GM19043 (cell line): ENCODE data around the gene PCNX3.

Experiments used
- ATAC-seq: cut with Tn5 transposase; IDR thresholded peaks from one replicate; pipeline ENCODE4 v1.9.1; 2021; ENCODE audit warnings: low read depth; ENCODE audit not compliant: unreplicated experiment

Gene PCNX3

DNA sequence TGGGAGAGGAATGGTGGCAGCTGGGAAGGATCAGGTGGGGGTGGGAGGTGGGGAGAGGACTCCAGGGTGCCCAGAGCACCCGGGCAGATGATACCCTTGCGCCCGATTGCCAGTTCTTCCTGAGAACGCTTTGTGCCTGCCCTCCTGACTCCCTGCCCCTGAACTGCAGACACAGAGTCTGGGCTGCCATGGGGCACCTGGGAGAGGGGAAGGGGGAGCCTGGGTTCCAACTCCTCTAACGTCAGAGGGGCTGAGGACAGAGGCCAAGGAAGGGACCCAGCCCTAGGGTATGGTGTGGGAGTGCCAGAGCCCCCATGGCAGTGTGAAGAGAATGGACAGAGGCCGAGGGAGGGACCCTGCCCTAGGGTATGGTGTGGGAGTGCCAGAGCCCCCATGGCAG lies 19.1 kb upstream of the PCNX3 start:
- no peak for ATAC-seq

DNA sequence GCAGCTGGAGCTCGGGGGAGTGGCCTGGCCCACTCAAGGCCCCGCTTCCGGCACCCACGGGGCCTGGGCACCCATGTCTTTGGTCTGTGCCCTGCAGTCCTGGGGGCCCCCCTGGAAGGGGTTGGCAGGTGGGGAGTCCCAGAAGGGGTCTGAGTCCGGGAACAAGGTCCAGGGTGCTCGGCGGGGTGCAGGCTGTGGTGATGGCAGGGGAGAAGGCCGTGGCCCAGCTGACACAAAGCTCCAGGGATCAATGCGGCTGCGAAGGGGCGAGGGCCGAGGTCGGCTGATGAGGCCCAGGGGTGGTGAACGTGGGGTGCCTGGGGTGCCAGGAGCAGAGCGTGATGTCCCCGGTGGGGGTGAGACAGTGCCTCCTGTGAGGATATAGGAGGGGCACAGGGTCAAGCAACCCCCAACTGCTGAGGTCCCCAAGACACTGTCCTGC lies 17.3 kb upstream of the PCNX3 start:
- ATAC-seq: no peak

DNA sequence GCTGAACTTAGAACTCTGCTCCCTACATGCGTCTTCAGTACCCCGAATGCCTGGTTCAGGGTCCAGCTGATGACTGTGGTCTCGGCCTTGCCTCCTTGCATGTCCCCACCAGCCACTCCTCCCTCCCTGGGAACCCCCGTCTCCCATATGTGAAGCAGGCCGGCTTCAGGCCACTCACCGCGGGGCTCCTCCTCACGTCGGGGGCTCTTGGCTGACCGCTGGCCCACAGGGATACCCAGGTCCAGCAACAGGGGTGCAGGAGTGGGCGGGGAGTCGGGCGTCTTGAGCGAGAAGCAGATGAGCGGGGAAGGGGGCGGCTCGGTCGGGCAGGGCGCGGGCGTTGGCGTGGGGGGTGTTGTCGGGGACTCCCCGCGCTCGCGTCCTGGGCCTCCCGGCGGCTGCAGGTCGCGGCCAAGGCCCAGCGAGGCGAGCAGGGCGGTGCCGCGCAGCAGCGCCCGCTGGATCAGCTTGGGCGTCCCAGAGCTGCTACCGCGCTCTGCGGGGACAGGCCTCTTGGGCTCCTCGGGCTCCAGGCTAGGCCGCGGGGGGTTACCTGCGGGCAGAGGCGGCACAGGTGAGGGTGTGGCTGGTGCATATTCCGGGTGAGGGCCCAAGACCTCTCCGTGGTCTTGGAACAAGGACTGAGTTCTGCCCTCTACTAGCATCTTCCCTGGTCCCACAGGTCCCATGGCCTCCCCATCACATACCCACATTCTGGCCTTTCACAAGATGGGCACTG lies 16.2 kb upstream of the PCNX3 start:
- no peak for ATAC-seq

DNA sequence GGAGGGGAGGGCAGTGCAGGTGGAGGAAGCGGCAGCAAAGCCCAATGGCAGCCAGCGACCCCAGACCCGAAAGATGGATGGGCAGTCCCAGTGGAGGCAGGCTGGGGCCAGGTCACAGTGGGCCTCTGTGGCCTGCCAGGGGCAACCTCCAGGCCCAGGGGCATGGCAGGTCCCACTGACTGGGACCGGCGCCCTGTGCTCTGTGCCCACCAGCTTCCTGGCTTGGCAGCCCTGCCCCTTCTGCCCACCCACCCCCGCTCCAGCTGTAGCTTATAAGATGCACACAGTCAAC lies 15.7 kb upstream of the PCNX3 start:
- no peak for ATAC-seq

DNA sequence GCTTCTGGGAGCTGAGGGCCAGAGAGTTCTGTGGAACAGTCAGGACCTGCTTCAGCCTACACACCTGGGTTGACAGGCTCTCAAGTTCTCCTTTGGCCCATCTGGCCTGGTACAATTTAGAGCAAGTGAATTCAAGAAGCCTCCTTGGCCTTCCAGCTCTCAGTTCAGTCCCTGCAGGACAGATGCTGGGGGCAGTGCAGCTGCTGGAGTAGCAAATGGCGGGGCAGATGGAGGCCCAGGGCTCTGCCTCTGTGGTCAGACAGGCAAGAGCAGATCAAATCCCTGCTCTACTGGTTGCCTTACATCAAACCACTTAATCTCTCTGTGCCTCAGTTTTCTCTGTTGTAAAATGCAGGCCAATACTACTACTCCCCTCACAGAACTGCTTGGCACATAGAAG lies 11.3 kb upstream of the PCNX3 start:
- no peak for ATAC-seq

DNA sequence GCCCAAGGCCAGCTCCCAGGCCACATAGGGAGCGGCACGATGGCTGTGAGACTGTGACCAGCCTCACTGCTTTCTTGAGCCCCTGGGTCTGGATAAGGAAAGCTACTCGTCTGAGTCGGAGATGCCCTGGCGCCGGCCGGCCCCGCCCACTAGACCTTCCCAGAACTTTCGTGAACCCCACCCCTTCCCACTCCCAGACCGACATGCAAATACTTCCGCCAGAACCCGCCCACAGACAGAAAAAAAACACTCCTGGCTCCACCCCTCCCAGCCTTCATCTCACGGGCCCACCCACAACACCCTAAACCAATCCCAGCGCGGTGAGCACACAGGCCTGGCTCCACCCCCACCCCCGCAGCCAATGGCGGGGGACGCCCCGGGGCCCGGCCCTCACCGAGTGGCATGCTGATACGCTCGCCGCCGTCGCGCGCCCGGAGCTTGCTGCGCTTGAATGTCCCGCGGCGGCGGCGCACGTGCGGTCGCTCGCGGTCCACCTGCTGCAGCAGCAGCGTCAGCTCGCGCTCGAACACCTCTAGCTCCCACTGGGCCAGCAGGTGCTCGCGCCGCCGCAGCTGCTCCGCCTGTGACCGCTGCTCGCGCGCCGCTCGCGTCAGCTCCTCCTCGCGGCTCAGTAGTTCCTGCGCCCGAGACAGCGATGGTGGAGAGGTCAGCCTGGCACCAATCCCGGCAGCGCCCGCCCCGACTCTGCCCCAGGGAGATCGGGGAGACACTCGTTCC lies 8.5 kb upstream of the PCNX3 start:
- no peak for ATAC-seq

DNA sequence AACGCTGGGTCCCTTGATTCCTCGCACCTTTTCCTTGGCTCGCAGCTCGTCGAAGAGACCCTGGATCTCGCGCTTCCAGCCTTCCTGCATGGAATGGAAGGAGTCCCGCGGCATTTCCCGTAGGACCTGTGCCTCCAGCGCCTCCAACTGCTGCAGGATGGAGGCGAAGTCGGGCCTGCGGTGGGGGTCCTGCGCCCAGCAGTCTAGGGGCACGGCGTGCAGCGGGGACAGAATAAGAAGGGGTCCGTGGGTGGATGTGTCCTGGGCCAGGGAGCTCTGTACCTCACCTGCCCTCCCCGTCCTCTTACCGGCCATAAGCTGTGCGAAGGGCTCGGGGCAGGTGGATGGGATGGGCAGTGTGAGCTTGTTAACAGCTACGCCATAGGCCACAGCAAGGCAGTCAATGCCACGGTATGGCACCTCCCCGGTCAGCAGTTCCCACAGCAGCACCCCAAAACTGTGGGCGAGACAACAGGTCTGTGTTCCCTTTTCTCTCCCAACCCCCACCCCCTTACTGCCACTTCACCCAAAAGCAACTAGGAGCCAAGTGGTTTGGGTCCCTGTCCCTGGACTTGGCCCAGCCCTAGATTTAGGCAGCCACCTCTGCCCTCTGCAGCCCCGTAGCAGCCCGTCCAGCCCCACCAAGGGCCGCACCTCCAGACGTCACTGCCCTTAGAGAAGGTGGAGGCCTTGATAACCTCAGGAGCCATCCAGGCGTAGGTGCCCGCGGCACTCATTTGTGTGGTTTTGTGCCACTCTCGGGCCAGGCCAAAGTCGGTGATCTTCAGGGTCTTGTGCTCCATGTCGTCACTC lies 7.8 kb upstream of the PCNX3 start:
- ATAC-seq: no peak

DNA sequence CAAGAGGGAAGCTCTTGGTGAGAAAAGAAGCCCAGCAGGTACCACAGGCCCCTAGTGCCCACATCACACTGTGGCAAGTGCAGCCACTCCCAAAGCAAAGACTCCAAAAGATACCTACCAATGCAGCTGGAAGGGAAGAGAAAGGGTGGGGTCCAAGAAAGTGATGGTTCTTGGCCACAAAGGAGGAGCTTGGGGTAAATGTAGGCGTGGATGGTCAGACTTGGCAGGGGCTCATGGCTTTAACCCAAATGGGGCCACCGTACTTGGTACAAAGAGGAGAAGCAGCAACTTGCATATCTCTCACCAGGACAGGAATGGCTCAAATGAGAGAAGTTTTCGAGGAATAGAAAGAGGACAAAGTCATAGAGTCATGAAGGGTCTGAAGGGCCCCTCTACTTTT lies 6.3 kb upstream of the PCNX3 start:
- no peak for ATAC-seq

DNA sequence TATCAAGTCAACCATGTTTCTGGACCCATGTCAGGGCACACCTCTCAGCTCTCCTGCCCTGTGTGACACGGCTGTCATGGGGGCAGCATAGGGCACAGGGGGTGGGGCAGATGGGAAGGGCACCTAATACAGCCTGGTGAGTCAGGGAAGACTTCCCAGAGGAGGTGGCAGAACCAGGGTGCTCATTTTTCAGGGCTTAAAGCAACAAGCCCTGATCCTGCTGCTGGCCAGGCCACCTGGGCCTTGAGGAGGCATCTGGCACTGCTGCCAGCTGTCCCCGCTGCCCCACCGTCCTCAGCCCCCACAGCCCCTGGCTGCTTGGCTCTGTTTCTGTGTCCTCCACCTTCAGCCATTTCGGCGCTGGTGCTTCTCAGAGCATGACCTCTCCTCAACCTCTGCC lies 5.9 kb upstream of the PCNX3 start:
- ATAC-seq: no peak

DNA sequence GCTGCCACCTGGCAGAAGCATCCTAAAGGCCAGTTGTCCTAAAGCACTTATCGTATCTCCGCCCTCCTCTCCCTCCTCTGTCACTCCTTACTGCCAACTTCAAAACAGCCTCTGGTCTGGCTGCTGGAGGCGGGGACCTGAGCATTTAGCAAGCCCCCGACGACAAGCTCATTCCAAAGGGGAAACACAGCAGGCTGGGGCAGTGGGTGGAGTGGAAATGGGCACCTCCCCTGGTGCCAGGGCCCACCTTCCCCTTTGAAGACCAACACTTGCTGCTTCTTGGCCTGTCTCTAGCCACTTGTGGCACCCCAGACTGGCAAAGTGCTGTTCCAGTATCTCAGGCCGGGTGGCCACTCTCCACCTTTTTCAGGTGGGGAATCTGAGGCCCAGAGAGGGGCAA lies 5.2 kb upstream of the PCNX3 start:
- no peak for ATAC-seq

DNA sequence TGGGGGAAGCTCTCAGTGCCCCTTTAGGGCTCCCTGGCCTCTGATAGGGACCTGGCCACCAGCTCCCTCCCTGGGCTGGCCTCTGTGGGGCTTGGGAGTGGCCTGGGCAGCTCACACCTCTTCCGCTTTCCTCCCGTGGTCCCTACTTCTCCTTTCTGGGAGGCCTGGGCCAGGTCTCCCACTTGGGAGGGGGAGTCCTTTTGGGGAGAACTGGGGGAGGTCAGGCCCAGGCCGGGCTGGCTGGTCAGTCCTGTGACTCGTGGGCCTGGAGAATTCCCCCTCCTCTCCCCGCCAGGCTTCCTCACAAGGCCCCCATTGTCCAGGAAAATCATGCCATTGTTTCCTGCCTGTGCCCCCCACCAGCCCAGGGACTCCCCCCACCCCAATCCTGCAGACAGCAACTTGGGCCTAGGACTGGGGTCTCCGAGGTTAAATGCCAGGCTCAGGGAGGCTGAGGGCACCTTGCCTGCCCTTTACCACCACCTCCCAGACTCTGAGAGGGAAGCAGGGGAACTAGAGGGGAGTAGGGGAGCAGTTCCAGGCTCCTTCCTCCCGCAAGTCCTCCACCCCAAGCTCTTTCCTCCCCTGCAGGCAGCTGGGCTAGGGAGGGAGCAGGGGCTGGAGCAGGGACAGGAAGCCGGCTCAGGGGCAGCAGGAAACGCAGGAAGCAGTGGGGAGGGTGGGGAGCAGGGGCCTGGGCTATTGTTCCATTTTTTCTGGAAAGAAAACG lies 4.4 kb upstream of the PCNX3 start:
- no peak for ATAC-seq

DNA sequence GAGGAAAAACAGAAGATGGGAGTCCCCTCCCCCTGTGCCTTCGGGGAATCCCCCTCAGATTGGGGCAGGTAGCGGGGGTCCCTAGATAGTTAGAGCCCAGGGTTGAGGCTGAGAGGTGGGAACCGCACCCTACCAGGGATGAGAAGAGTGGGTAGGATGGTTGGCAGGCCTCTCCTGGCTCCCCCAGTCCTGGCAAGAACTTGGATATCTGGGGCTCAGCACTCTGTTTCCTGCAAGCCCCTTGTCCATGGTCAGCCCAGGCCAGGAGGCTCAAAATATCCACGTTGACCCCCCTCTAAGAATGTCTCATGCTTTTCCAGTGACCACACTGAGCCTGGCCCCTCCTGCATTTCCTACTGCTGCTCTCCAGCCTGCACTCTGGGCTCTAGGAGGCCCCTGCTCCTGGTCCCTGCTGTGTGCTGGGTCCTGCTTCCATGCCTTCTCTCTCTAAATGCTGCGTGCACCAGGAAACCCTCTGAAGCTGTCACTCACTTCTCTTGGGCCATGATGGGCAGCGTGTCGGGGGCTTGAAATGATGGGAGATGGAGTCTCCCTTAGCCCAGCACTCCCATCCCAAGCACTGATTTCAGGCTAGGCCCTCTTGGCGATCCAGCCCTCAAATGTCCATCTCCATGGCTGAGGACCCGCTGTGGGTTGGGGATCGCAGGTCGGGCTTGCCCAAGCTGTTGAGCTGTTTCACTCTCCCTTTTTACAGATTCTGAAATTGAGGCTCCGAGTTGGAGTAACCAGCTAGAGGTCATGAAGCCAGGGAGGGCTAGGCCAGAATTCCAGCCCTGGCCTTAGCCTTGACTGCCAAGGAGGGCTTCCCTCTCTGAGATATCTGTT lies 3.6 kb upstream of the PCNX3 start:
- no peak for ATAC-seq

DNA sequence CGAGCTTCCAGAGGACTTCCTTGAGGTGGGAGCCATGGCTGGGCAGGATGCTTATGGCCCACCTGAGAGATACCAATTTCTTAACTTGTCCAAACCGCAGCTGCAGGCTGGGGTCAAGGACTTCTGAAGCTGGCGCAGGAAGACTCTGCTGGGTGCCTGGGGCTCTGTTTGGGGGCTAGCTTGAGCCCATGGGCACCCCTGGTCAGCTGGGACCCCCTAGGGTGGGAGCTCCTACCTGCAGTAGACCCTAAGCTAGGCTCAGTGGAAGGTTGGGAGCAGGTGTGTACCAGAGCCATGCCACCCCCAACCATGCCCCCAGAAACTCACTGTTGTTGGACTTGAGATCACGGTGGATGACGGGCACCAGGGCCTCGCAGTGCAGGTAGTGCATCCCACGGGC lies 2.9 kb upstream of the PCNX3 start:
- no peak for ATAC-seq

DNA sequence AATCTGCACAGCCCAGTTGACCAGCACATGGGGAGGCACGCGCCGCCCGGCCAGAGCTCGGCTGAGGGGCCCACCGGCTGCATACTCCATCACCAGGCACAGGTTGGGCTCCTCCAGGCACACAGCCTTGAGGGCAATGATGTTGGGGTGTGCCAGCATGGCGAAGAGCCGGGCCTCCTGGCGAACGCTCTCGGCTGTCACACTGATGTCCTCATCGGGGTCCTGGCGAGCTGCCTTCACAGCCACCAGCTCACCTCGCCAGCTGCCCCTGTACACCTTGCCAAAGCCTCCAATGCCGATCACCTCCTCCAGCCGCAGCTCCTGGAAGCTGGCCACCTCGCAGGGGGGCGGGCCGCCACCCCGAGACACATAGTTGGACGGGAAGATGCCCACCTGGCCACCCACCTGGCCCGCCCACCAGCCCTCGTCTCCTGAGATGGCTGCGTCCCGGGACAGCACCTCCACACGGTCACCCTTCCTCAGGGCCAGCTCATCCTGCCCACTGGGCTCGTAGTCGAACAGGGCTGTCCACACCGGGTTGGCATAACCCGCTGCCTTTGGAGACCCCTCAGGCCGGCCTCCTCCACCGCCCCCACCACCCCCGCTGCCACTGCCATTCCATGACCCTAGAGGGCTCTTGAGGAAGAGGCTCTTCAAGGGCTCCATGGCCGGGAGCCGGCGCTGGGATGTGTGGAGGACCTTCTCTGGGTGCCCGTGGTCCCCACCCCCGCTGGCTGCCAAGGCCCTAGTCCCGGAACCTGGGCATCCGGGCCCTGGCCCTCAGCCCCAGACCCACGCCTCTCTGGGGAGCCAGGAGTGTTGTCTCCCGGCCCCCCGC lies 2.3 kb upstream of the PCNX3 start:
- ATAC-seq: no peak

DNA sequence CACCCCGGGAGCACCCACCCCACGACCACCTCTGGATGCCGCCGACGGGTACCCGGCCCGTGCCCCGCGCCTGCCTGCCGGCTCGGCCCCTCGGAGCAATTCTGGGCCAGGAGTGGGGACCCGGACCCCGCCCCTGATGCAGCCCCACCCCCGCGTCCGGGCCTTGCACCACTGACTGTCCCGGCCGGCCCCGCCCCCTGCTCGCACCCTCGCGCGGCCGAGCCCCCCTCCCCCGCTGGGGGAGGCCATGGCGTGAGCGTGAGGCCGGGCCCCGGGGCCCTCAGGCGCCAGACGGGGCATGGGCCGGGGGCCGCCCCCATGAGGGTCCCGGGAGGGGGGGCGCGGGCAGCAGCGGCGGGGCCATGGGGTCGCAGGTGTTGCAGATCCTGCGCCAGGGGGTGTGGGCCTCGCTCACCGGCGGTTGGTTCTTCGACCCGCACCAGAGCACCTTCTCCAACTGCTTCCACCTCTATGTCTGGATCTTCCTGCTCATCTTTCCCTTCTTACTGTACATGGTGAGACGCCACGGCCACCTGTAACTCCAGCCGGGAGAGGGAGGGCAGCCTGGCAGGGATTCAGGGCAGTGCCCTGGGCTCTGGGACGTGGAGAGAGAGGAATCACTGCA lies 486 bp downstream of the PCNX3 start:
- ATAC-seq: no peak

DNA sequence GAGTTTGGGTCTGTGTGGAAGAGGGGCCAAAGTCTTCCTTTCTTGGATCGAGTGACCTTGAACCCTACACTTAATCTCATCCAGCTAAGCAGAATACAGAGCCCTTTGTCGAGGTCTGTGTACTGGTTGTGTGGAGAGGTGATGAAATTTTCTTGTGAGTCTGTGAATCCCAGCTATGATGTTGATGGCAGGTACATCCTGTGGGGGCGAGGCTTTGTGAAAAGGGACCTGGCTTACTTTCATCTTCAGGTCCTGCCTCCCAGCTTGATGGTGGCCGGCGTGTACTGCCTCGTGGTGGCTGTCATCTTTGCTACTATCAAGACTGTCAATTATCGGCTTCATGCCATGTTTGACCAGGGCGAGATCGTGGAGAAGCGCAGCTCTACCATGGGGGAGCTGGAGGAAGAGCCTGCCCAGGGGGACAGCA lies 1.0 kb downstream of the PCNX3 start:
- no peak for ATAC-seq

DNA sequence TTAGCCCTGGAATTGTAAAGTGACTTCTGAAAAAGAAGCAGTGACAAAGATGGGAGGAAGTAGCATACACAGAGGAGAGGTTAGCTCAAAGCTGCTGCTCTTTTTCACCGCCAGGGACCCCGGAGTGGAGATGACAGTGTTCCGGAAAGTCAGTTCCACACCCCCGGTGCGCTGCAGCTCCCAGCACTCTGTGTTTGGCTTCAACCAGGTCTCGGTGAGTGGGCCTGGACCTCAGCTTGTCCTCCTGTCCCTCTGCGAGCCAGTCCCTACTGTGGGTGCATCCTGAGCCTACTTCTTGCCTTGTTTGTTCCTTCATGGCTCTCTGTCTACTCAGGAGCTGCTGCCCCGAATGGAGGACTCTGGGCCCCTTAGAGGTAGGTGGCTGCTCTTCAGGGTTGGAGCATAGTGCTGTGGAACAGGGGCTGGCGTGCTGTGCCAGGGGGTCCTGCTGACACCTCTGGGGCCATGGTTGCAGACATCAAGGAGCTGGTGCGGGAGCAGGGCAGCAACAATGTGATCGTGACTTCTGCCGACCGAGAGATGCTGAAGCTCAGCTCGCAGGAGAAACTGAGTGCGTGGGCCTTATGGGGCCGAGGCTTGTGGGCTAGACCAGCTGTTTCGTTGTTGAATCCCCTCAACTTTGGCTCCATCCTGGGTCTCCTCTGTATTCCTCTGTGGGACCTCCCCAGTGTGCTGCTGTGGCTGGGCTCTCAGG lies 1.7 kb downstream of the PCNX3 start:
- no peak for ATAC-seq
